HCT116 (cell line): ENCODE measurements around the gene SDK2. TPM values are rescaled to one million over a fixed set of nuclear protein-coding genes. Genes with fewer than 3 reads are reported as not detected.

Experiments
- ATAC-seq: fragments of 200-7000 bp; cut with Tn5 transposase; 2 replicates; pipeline ENCODE4 v1.9.1; 2020; ENCODE audit warnings: mild to moderate bottlenecking, moderate library complexity
- BruUV-seq: library from RNA; stranded (reverse); fragments of 400-500 nt; replicated peaks from 2 replicates; lab custom pipeline; 2021; lab: Mats Ljungman, UMichigan
- CTCF ChIA-PET: fragments of 300-600 bp; sonication (Branson Sonifier 250); formaldehyde crosslinking; loops from one replicate; lab custom pipeline; 2021; ENCODE audit warnings: antibody characterized with exemption; lab: Charles Lee
- POLR2A ChIA-PET: fragments of 300-600, 350-600 bp; sonication (Branson Sonifier 250); formaldehyde crosslinking; loops from one replicate; lab custom pipeline; 2021; ENCODE audit warnings: antibody characterized with exemption; lab: Charles Lee
- RAD21 ChIA-PET, 2 experiments: fragments of 300-600 bp; sonication (Branson Sonifier 250); formaldehyde crosslinking; loops; one replicate each; lab custom pipeline; 2023; ENCODE audit warnings: low total read pairs in 2 of 2; ENCODE audit not compliant: uncharacterized antibody in 2 of 2, unreplicated experiment in 2 of 2, low non-redundant PET in 1 of 2; lab: Charles Lee
- DNase-seq: peaks from one replicate; pipeline ENCODE4 v3.0.0-alpha.2; 2010; ENCODE audit warnings: low read depth, low spot score
- H2AFZ ChIP-seq: fragments of 200-600 bp; shearing (Covaris generic), sonication (generic); 2 replicates; pipeline ENCODE4 v1.6.1; 2017; ENCODE audit warnings: low read depth, mixed run types, mixed read lengths, antibody characterized with exemption, low read length; ENCODE audit not compliant: poor library complexity, severe bottlenecking
- H3K27ac ChIP-seq: 2 replicates; pipeline ENCODE4 v1.5.1; 2012; ENCODE audit warnings: low read depth, low read length
- H3K27me3 ChIP-seq: fragments of 200-600 bp; sonication (generic); 2 replicates; pipeline ENCODE4 v1.6.1; 2016; ENCODE audit warnings: mixed run types, low read length, mixed read lengths; ENCODE audit not compliant: insufficient read depth
- H3K36me3 ChIP-seq, 2 experiments: fragments of 200-500 bp in 1 of 2; fragments of 200-600 bp in 1 of 2; sonication (Bioruptor generic) in 1 of 2; sonication (generic) in 1 of 2; 2 replicates each; pipeline versions ENCODE4 v1.5.1 to v1.6.1; 2014 to 2016; ENCODE audit warnings: low read length in 2 of 2, inconsistent platforms in 1 of 2, mixed read lengths in 1 of 2, mixed run types in 1 of 2; ENCODE audit not compliant: insufficient read depth in 2 of 2, control insufficient read depth in 1 of 2
- H3K4me1 ChIP-seq, 2 experiments: fragments of 200-600 bp in 1 of 2; sonication (generic) in 1 of 2; 2 replicates each; pipeline versions ENCODE4 v1.5.1 to v1.6.1; 2012 to 2017; ENCODE audit warnings: low read length in 2 of 2, inconsistent platforms in 1 of 2, mild to moderate bottlenecking in 1 of 2, mixed read lengths in 1 of 2, mixed run types in 1 of 2, moderate library complexity in 1 of 2; ENCODE audit not compliant: insufficient read depth in 2 of 2, control insufficient read depth in 1 of 2
- H3K4me2 ChIP-seq: fragments of 200-600 bp; sonication (generic); 2 replicates; pipeline ENCODE4 v1.6.1; 2017; ENCODE audit warnings: mixed run types, low read length, mixed read lengths
- H3K4me3 ChIP-seq, 2 experiments: fragments of 200-600 bp in 1 of 2; sonication (generic) in 1 of 2; replicated peaks in 1 of 2; 2 replicates each; pipeline ENCODE4 v1.5.1; 2011 to 2016; ENCODE audit warnings: low read length in 2 of 2, control low read depth in 1 of 2, low read depth in 1 of 2, mild to moderate bottlenecking in 1 of 2, mixed read lengths in 1 of 2, mixed run types in 1 of 2
- H3K79me2 ChIP-seq: fragments of 200-600 bp; sonication (generic); 2 replicates; pipeline ENCODE4 v1.6.1; 2017; ENCODE audit warnings: mild to moderate bottlenecking, mixed run types, low read length, moderate library complexity, mixed read lengths; ENCODE audit not compliant: insufficient read depth
- H3K9ac ChIP-seq: fragments of 200-600 bp; sonication (generic); 2 replicates; pipeline ENCODE4 v1.6.1; 2016; ENCODE audit warnings: low read length, mixed read lengths
- H3K9me2 ChIP-seq: fragments of 200-600 bp; sonication (generic), shearing (Covaris generic); 2 replicates; pipeline ENCODE4 v1.6.1; 2017; ENCODE audit warnings: mixed run types, mild to moderate bottlenecking, moderate library complexity; ENCODE audit not compliant: insufficient read depth
- H3K9me3 ChIP-seq, 2 experiments: fragments of 200-500 bp in 1 of 2; fragments of 200-600 bp in 1 of 2; sonication (Bioruptor generic) in 1 of 2; sonication (generic) in 1 of 2; 2 replicates each; pipeline ENCODE4 v1.6.1; 2014 to 2017; ENCODE audit warnings: low read length in 2 of 2, mixed read lengths in 2 of 2, inconsistent platforms in 1 of 2, low read depth in 1 of 2, mild to moderate bottlenecking in 1 of 2, mixed run types in 1 of 2, moderate library complexity in 1 of 2; ENCODE audit not compliant: control insufficient read depth in 1 of 2, insufficient read depth in 1 of 2
- H4K20me1 ChIP-seq: fragments of 200-600 bp; sonication (generic), shearing (Covaris generic); 2 replicates; pipeline ENCODE4 v1.6.1; 2017; ENCODE audit warnings: mixed run types, mild to moderate bottlenecking, moderate library complexity; ENCODE audit not compliant: insufficient read depth
- ATF3 ChIP-seq: IDR thresholded peaks from 2 replicates; pipeline ENCODE4 v1.6.1; 2012
- CEBPB ChIP-seq: IDR thresholded peaks from 2 replicates; pipeline ENCODE4 v1.6.1; 2012; ENCODE audit warnings: low read depth
- CTCF ChIP-seq, 3 experiments: fragments of 200-600 bp in 1 of 3; sonication (generic) in 1 of 3; IDR thresholded peaks in 2 of 3; conservative IDR thresholded peaks in 1 of 3; 2 replicates each; pipeline ENCODE4 v1.5.1; 2012 to 2017; ENCODE audit warnings: low read depth in 2 of 3, low read length in 2 of 3, antibody characterized with exemption in 1 of 3, borderline replicate concordance in 1 of 3, control low read depth in 1 of 3, mild to moderate bottlenecking in 1 of 3, mixed read lengths in 1 of 3, mixed run types in 1 of 3, moderate library complexity in 1 of 3; ENCODE audit not compliant: insufficient read depth in 1 of 3
- EGR1 ChIP-seq: IDR thresholded peaks from 2 replicates; pipeline ENCODE4 v1.6.1; 2012; ENCODE audit warnings: low read depth
- ELF1 ChIP-seq: IDR thresholded peaks from 2 replicates; pipeline ENCODE4 v1.6.1; 2012; ENCODE audit warnings: low read depth, borderline replicate concordance
- EZH2 ChIP-seq: fragments of 200-600 bp; sonication (generic); IDR thresholded peaks from 2 replicates; pipeline ENCODE4 v1.6.1; 2017; ENCODE audit warnings: antibody characterized with exemption, mixed run types
- EZH2phosphoT487 ChIP-seq: fragments of 200-600 bp; IDR thresholded peaks from 2 replicates; pipeline ENCODE4 v1.6.1; 2018; ENCODE audit warnings: antibody characterized with exemption, borderline replicate concordance
- JUND ChIP-seq: IDR thresholded peaks from 2 replicates; pipeline ENCODE4 v1.6.1; 2012
- MAX ChIP-seq: IDR thresholded peaks from 2 replicates; pipeline ENCODE4 v1.6.1; 2012
- POLR2A ChIP-seq: IDR thresholded peaks from 2 replicates; pipeline ENCODE4 v1.7.0; 2011; ENCODE audit warnings: borderline replicate concordance; ENCODE audit not compliant: insufficient read depth, insufficient read length; ENCODE audit errors: extremely low read depth
- RAD21 ChIP-seq: IDR thresholded peaks from 2 replicates; pipeline ENCODE4 v1.6.1; 2012; ENCODE audit warnings: low read depth, mild to moderate bottlenecking
- SP1 ChIP-seq: IDR thresholded peaks from 2 replicates; pipeline ENCODE4 v1.6.1; 2012; ENCODE audit warnings: low read depth
- SRF ChIP-seq: IDR thresholded peaks from 2 replicates; pipeline ENCODE4 v1.6.1; 2012; ENCODE audit warnings: low read depth
- TCF7L2 ChIP-seq: IDR thresholded peaks from 2 replicates; pipeline ENCODE4 v1.7.0; 2011; ENCODE audit warnings: borderline replicate concordance, inconsistent platforms; ENCODE audit not compliant: insufficient read depth, insufficient read length; ENCODE audit errors: extremely low read depth
- YY1 ChIP-seq: IDR thresholded peaks from 2 replicates; pipeline ENCODE4 v1.6.1; 2011; ENCODE audit warnings: low read length, low read depth, moderate library complexity, mild to moderate bottlenecking; ENCODE audit not compliant: insufficient replicate concordance; ENCODE audit errors: extremely low read depth
- ZBTB33 ChIP-seq: IDR thresholded peaks from 2 replicates; pipeline ENCODE4 v1.6.1; 2011; ENCODE audit warnings: mild to moderate bottlenecking, low read length, moderate library complexity; ENCODE audit not compliant: insufficient replicate concordance; ENCODE audit errors: extremely low read depth
- ZFX ChIP-seq: fragments of 450-650 bp; IDR thresholded peaks from 2 replicates; pipeline ENCODE4 v1.6.1; 2017
- ZNF274 ChIP-seq: fragments of 200-500 bp; sonication (Bioruptor generic); IDR thresholded peaks from 2 replicates; pipeline ENCODE4 v1.6.1; 2014; ENCODE audit warnings: mild to moderate bottlenecking, low read depth, low read length, inconsistent platforms
- intact Hi-C: fragments of 100-400 bp; cut with micrococcal nuclease; formaldehyde crosslinking; loops from 2 replicates; pipeline ENCODE4 v1.10.0; 2022
- total RNA-seq: library from RNA; stranded (reverse); gene quantifications from one replicate; pipeline ENCODE4 v1.2.1, GENCODE V29; 2021; ENCODE audit not compliant: unreplicated experiment

Gene SDK2
- total RNA-seq, 1 experiment from 2014 or later = 0.10 TPM

- peaks cover 17% of the 10 kb centered on the region; the same call in 1 of the 2 replicates for H3K27me3 ChIP-seq
- DNase-seq (no peak), ATAC-seq (no peak)
- H2AFZ ChIP-seq = no peak overlapping the region
- TF ChIP-seq ELF1 (no peak), EZH2phosphoT487 (no peak), RAD21 (no peak), POLR2A (no peak), ATF3 (no peak), ZFX (no peak), CTCF (IDR thresholded peaks at IDR 0.05 in 2 of 3, conservative IDR thresholded peaks at IDR 0.05 in 1 of 3; ENCODE audit: borderline replicate concordance in 1 of 3, insufficient read depth in 1 of 3, low read depth in 2 of 3, low read length in 2 of 3) (no peak), SP1 (no peak), SRF (no peak), TCF7L2 (no peak), ZNF274 (no peak), YY1 (no peak), JUND (no peak), MAX (no peak), ZBTB33 (no peak), CEBPB (no peak), EGR1 (no peak), EZH2 (no peak)
- intact Hi-C loops = no loop called here
- no peaks in the 10 kb centered on the region for H3K4me1 ChIP-seq
- POLR2A ChIA-PET = no interaction called here
- RAD21 ChIA-PET = no interaction called here
- H3K4me3 ChIP-seq = no peak overlapping the region
- CTCF ChIA-PET = no interaction called here
- no peaks in the 10 kb centered on the region for H3K79me2 ChIP-seq
- H3K4me2 ChIP-seq = no peak overlapping the region
- H3K36me3 ChIP-seq = no peaks in the 10 kb centered on the region
- no TSS peak for BruUV-seq
- no peaks in the 10 kb centered on the region for H3K9me2 ChIP-seq
- no peak overlapping the region for H3K27ac ChIP-seq
- H3K9me3 ChIP-seq = no peaks in the 10 kb centered on the region
- H4K20me1 ChIP-seq = no peaks in the 10 kb centered on the region
- H3K9ac ChIP-seq = no peak overlapping the region
Observed at GRCh38 chr17:73643001-73643851, 1.0 kb downstream of the SDK2 start.
